GM18951 (cell line): Measurements from ENCODE around the gene CC2D1B.

Experiments used
- POLR2A ChIP-seq: IDR thresholded peaks from 4 replicates; pipeline ENCODE4 v1.6.1; 2011; ENCODE audit warnings: mild to moderate bottlenecking; ENCODE audit not compliant: insufficient read length, insufficient read depth; ENCODE audit errors: extremely low read depth
- in situ Hi-C: fragments of 300-500 bp; cut with MboI; formaldehyde crosslinking; loops from one replicate; pipeline ENCODE4 v1.12.0; 2022; ENCODE audit warnings: low sequenced_read_pairs, mixed read lengths, inconsistent platforms; ENCODE audit not compliant: unreplicated experiment

CC2D1B gene

DNA sequence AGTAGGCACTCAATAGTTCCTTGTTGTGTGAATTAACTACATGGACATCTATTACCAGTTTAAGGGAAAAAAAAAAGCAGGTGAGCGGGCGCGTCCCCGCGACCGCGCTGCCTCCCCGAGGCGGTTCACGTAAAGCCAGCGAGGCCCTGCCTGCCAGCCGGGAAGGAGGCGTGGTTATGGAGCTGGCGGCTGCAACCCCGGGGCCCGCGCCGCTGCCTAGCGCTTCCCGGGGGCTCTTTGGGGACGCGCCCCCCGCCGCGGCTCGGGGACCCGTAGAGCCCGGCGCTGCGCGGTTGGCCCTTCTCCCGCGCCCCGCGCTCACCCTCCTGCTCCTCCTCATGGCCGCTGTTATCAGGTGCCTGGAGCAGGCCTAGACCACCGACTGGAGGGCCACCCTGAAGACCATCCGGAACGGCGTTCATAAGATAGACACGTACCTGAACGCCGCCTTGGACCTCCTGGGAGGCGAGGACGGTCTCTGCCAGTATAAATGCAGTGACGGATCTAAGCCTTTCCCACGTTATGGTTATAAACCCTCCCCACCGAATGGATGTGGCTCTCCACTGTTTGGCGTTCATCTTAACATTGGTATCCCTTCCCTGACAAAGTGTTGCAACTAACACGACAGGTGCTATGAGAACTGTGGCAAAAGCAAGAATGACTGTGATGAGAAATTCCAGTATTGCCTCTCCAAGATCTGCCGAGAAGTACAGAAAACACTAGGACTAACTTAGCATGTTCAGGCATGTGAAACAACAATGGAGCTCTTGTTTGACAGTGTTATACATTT lies 2.6 kb upstream of the CC2D1B start:
- in situ Hi-C loops = no loop called here
- no peak for TF ChIP-seq POLR2A

DNA sequence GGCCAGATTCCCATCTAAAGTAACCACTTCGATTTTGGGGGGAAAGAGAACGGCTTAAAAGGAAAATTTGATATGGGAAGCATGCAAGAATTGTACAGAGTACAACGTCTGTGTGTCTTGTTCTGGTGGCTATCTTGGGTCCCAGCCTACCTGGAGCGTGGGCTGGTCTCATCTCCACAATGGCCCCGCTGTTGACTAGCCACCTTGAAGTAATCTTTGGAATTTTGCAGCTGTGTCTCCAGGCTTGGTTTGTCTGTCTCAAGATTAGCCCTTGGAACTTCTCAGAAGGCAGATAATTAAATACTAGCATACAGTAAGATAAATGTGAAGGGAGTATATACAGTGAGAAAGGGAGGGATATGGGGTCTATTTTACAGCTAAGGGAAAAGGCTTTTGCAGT lies 1.3 kb upstream of the CC2D1B start:
- TF ChIP-seq POLR2A = no peak
- in situ Hi-C loops = no loop called here

GRCh38 chr1:52366517-52366827 lies 467 bp upstream of the CC2D1B start:
- in situ Hi-C loops = no loop called here

GRCh38 chr1:52365071-52365745 lies 797 bp downstream of the CC2D1B start:
- in situ Hi-C loops = no loop called here
- TF ChIP-seq POLR2A = no peak

More at GRCh38 chr1:52366517-52366827, 467 bp upstream of the CC2D1B start:
- TF ChIP-seq POLR2A = no peak

DNA sequence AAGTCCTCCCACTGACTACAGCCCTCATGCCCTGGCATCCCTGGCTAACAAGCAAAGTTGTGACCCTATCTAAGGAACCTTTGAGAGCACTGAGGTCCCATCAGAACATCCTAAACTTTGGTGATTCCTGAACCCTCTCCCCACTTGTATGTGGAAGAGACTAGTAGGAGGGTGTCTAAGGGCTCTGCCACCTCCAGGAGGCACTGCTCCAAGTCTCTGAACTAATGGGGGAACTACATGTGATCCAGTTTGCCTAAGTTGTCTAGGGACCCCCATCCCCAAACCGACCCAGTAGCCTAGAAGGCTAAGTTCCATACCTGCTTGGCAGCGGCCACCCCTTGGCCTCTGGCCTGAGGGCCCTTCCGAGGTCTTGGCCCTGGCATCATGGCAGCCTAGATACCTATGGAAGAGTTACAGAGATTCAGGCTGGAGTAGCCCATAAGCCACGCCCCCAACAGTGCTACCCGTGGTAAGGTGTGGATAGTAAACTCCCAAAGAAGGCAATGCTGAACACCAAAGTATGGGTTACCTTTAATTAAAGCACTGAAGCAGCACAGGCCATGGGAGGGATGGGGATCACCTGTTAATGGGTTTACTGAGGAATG lies 1.7 kb downstream of the CC2D1B start:
- no peak for TF ChIP-seq POLR2A
- in situ Hi-C loops = no loop called here

DNA sequence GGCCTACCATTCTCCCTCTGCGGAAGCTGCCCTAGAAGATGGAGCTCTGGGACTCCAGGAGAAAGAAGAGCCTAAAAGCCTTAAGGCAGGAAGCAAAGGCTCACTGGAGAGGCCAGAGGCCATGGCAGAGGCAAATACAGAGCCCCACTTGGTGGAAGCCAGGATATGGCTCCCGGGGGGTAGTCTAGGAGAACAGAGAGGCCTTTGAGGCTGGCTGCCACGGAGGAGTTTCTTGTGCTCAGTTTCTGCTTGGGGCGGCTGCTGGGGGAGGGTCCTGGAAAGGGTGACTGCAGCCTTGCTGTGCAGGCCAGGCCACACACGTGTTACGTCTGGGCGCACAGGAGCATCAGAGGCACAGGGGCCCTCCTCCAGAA lies 5.4 kb downstream of the CC2D1B start:
- TF ChIP-seq POLR2A = no peak
- in situ Hi-C loops = no loop called here

GRCh38 chr1:52359676-52360594 lies 6.1 kb downstream of the CC2D1B start:
- in situ Hi-C loops = no loop called here
- no peak for TF ChIP-seq POLR2A

- in situ Hi-C loops = no loop called here
- no peak for TF ChIP-seq POLR2A
These were observed 7.0 kb downstream of the CC2D1B start for GRCh38 chr1:52358851-52359497.

DNA sequence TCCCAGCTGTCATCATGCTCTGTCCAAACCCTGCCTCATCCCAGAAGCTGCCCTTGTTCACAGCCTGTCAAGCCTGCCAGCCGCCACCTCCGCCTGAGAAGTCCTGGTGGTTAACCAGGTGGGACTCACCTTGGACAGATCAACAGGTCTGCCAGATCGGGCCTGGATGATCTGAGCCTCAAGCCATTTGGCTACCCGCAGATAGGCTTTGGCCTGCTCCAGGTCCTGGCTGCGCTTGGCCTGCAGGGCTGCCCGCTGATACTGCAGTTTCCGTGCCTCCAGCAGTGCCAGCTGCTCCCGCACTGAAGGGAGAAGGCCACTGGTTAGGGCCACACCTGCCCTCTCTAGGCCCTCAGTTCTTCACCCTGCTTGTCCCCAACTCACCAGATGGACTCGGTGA lies 8.6 kb downstream of the CC2D1B start:
- TF ChIP-seq POLR2A = no peak
- in situ Hi-C loops = no loop called here

DNA sequence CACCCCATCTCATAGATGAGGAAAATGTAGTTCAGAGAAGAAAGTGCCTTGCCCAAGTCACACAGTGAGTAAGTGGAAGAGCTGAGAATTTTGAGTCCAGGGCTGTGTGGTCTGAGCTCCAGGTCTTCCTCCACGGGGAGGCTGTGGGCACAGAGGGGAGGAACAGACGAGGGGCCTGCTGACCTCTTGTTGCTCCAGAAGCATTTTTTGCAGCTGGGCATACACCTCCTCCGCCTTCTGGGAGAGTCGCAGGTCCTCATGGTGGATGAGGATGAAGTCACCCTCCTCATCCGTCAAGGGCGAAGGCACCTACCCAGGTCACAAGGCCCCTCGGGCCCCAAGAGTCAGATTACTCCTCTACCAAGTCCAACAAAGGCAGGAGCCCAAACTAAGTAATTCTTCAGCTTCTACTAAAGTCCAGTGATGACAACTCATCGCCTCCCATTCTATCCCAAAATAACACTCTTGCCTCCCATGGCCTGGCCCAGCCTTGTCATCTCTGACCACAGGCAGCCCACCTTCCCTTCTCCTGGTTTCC lies 9.1 kb downstream of the CC2D1B start:
- no peak for TF ChIP-seq POLR2A

GRCh38 chr1:52355847-52356505 lies 10.0 kb downstream of the CC2D1B start:
- no peak for TF ChIP-seq POLR2A
- in situ Hi-C loops = no loop called here

More for the DNA sequence above, 9.1 kb downstream of the CC2D1B start:
- in situ Hi-C loops = no loop called here

GRCh38 chr1:52355436-52355835 lies 10.6 kb downstream of the CC2D1B start:
- TF ChIP-seq POLR2A = no peak
- in situ Hi-C loops = no loop called here

GRCh38 chr1:52352690-52353089 lies 13.3 kb downstream of the CC2D1B start:
- in situ Hi-C loops = no loop called here

More at GRCh38 chr1:52352690-52353089, 13.3 kb downstream of the CC2D1B start:
- no peak for TF ChIP-seq POLR2A
